Endodermal cell (in vitro differentiated cells): ENCODE measurements around the gene TSHZ2. TPM values are rescaled to one million over a fixed set of nuclear protein-coding genes. Genes with fewer than 3 reads are reported as not detected.
"Not testable (repeated sequence)": the region's sequence is repeated elsewhere in the genome, so short reads cannot be mapped to it uniquely, and the experiment has no call there.

Experiments
- DNase-seq: peaks from one replicate; pipeline ENCODE4 v3.0.0-alpha.2; 2017
- H3K27ac ChIP-seq: 2 replicates; pipeline ENCODE4 v1.5.1; 2013; ENCODE audit warnings: mild to moderate bottlenecking, low read depth, low read length, moderate library complexity
- H3K27me3 ChIP-seq: 2 replicates; pipeline ENCODE4 v1.6.1; 2013; ENCODE audit warnings: mild to moderate bottlenecking, low read length, moderate library complexity; ENCODE audit not compliant: insufficient read depth, control insufficient read depth, poor library complexity, severe bottlenecking
- H3K36me3 ChIP-seq: 2 replicates; pipeline ENCODE4 v1.7.0; 2013; ENCODE audit warnings: mild to moderate bottlenecking, low read length, moderate library complexity; ENCODE audit not compliant: control insufficient read depth, insufficient read depth
- H3K4me1 ChIP-seq: one replicate; pipeline ENCODE4 v1.7.0; 2013; ENCODE audit warnings: low read length; ENCODE audit not compliant: control insufficient read depth, insufficient read depth
- H3K4me3 ChIP-seq: 2 replicates; pipeline ENCODE4 v1.5.1; 2013; ENCODE audit warnings: mild to moderate bottlenecking, low read length, moderate library complexity
- H3K9ac ChIP-seq: 2 replicates; pipeline ENCODE4 v1.6.1; 2013; ENCODE audit warnings: mild to moderate bottlenecking, low read length, moderate library complexity; ENCODE audit not compliant: poor library complexity, severe bottlenecking; ENCODE audit errors: extremely low read depth
- H3K9me3 ChIP-seq: 2 replicates; pipeline ENCODE4 v1.6.1; 2013; ENCODE audit warnings: mild to moderate bottlenecking, low read length, moderate library complexity; ENCODE audit not compliant: control insufficient read depth
- H3K27ac Mint-ChIP-seq: 2 replicates; pipeline ENCODE4 v1.8.0; 2020; ENCODE audit warnings: mixed read lengths
- H3K27me3 Mint-ChIP-seq: 2 replicates; pipeline ENCODE4 v1.8.0; 2021; ENCODE audit warnings: mild to moderate bottlenecking, mixed read lengths; ENCODE audit not compliant: insufficient read depth
- H3K36me3 Mint-ChIP-seq: 2 replicates; pipeline ENCODE4 v1.8.0; 2020; ENCODE audit warnings: low read depth, mixed read lengths
- H3K4me1 Mint-ChIP-seq: 2 replicates; pipeline ENCODE4 v1.8.0; 2020; ENCODE audit warnings: mixed read lengths
- H3K4me3 Mint-ChIP-seq: 2 replicates; pipeline ENCODE4 v1.8.0; 2020; ENCODE audit warnings: mild to moderate bottlenecking, moderate library complexity, mixed read lengths
- H3K9me3 Mint-ChIP-seq: 2 replicates; pipeline ENCODE4 v1.8.0; 2020; ENCODE audit warnings: mild to moderate bottlenecking, mixed read lengths
- CTCF ChIP-seq: fragments of 200-600 bp; sonication (generic); conservative IDR thresholded peaks from 2 replicates; pipeline ENCODE4 v1.5.0; 2021; ENCODE audit warnings: antibody characterized with exemption, mild to moderate bottlenecking
- WGBS, 2 experiments: methylation state at CpG; one replicate each; pipeline versions ENCODE4 v1.1.5 to v1.1.7; 2013; ENCODE audit warnings: missing lambda C conversion rate in 2 of 2, mixed read lengths in 1 of 2; ENCODE audit not compliant: insufficient coverage in 1 of 2, insufficient read length in 1 of 2; 5-methylcytosine and 5-hydroxymethylcytosine counted together
- total RNA-seq, 2 donors: library from RNA; stranded (reverse); fragmentation: NEBNext Ultra II Directional in 1 of 2; extraction: Animal tissue kit (Norgen Biotek cat#: 25700) in 1 of 2; gene quantifications; 2 replicates in 1 of 2; 3 replicates in 1 of 2; pipeline ENCODE4 v1.2.1, GENCODE V29; 2021

The TSHZ2 gene
- total RNA-seq, 2 donors from 2014 or later = 0.07 to 0.31 TPM

GRCh38 chr20:52965380-52965779, 6.8 kb upstream of the TSHZ2 start:
- H3K27ac Mint-ChIP-seq = no peak overlapping the region
- H3K9me3 Mint-ChIP-seq = no peaks in the 10 kb centered on the region
- H3K27me3 Mint-ChIP-seq = peaks cover 19% of the 10 kb centered on the region
- no peaks in the 10 kb centered on the region for H3K36me3 ChIP-seq
- H3K4me3 Mint-ChIP-seq = no peak overlapping the region
- no peaks in the 10 kb centered on the region for H3K9me3 ChIP-seq
- H3K27ac ChIP-seq = no peak overlapping the region
- DNase-seq = no peak
- peaks cover 4% of the 10 kb centered on the region for H3K4me1 Mint-ChIP-seq
- H3K27me3 ChIP-seq = peaks cover 10% of the 10 kb centered on the region
- no peak for TF ChIP-seq CTCF
- H3K9ac ChIP-seq = no peak overlapping the region
- no peak overlapping the region for H3K4me3 ChIP-seq
- no peaks in the 10 kb centered on the region for H3K36me3 Mint-ChIP-seq
- peaks cover 7% of the 10 kb centered on the region for H3K4me1 ChIP-seq
- 80 to 84% methylated on average over 1 of the region's 1 CpG for WGBS, 2 experiments

GRCh38 chr20:52965819-52966218, 6.3 kb upstream of the TSHZ2 start:
- Mint-ChIP-seq H3K27ac (no peak overlapping the region), H3K27me3 (peaks cover 19% of the 10 kb centered on the region), H3K4me3 (no peak overlapping the region), H3K36me3 (no peaks in the 10 kb centered on the region), H3K9me3 (no peaks in the 10 kb centered on the region), H3K4me1 (peaks cover 4% of the 10 kb centered on the region)
- Histone ChIP-seq H3K27ac (no peak overlapping the region), H3K4me3 (no peak overlapping the region), H3K36me3 (no peaks in the 10 kb centered on the region), H3K27me3 (peaks cover 10% of the 10 kb centered on the region), H3K9ac (no peak overlapping the region), H3K4me1 (peaks cover 7% of the 10 kb centered on the region), H3K9me3 (no peaks in the 10 kb centered on the region)
- DNase-seq = no peak
- 90 to 94% methylated on average over 2 of the region's 2 CpGs for WGBS, 2 experiments
- TF ChIP-seq CTCF = no peak

- H3K4me3 ChIP-seq, H3K9me3 ChIP-seq, H3K9me3 Mint-ChIP-seq, H3K4me3 Mint-ChIP-seq, H3K4me1 ChIP-seq, H3K36me3 ChIP-seq, DNase-seq, H3K27ac Mint-ChIP-seq, H3K4me1 Mint-ChIP-seq, H3K36me3 Mint-ChIP-seq, H3K9ac ChIP-seq, H3K27ac ChIP-seq: not testable (repeated sequence)
- peaks cover 26% of the 10 kb centered on the region for H3K27me3 Mint-ChIP-seq
- H3K27me3 ChIP-seq = peaks cover 16% of the 10 kb centered on the region
These were observed 5.6 kb upstream of the TSHZ2 start for GRCh38 chr20:52966543-52966942.

GRCh38 chr20:52971498-52972189, 514 bp upstream of the TSHZ2 start:
- peaks cover 7% of the 10 kb centered on the region for H3K4me1 Mint-ChIP-seq
- DNase-seq = no peak
- peak overlapping the region; percentile 75 for H3K4me3 Mint-ChIP-seq
- peaks cover 59% of the 10 kb centered on the region for H3K27me3 Mint-ChIP-seq
- H3K9me3 ChIP-seq = no peaks in the 10 kb centered on the region
- no peak overlapping the region for H3K27ac Mint-ChIP-seq
- 9% methylated on average over 13 of the region's 16 CpGs; no CpG with 5 or more reads in 1 of the 2 experiments for WGBS, 2 experiments
- no peak overlapping the region for H3K9ac ChIP-seq
- no peaks in the 10 kb centered on the region for H3K9me3 Mint-ChIP-seq
- H3K36me3 Mint-ChIP-seq = no peaks in the 10 kb centered on the region
- peaks cover 51% of the 10 kb centered on the region for H3K27me3 ChIP-seq
- H3K27ac ChIP-seq = no peak overlapping the region
- H3K36me3 ChIP-seq = no peaks in the 10 kb centered on the region
- no peaks in the 10 kb centered on the region for H3K4me1 ChIP-seq
- TF ChIP-seq CTCF = no peak
- H3K4me3 ChIP-seq = peak overlapping the region; percentile 85
